ENCODE results near the gene HPN.

HPN gene

GRCh38 chr19:35108730-35109129, 67.2 kb downstream of the HPN start:
- no peak for DNase-seq

- DNase-seq: peak; percentile 48
These were observed 68.0 kb downstream of the HPN start for GRCh38 chr19:35109395-35110112.

- DNase-seq: no peak
These were observed 69.5 kb downstream of the HPN start for GRCh38 chr19:35110974-35111373.

- DNase-seq: no peak
These were observed 71.6 kb downstream of the HPN start for GRCh38 chr19:35112995-35113688.

GRCh38 chr19:35114353-35115176, 73.0 kb downstream of the HPN start:
- peak; percentile 72 for DNase-seq

GRCh38 chr19:35115177-35115951, 73.8 kb downstream of the HPN start, which contains the start of gene FXYD3:
Gene FXYD3, plus strand, starts transcription at chr19:35115823. Its CDS starts 3,554 bp downstream, at chr19:35119377.
- no peak for DNase-seq
